Hypothalamus (tissue), 51 donors: ENCODE results near the gene NCAPG.

Source experiments
- DNase-seq, 51 donors: peaks; one replicate each; lab custom pipeline; 2025; lab: John Stamatoyannopoulos, UW

Gene NCAPG

GRCh38 chr4:17865866-17866363, 55.1 kb downstream of the NCAPG start:
- DNase-seq: no peak

GRCh38 chr4:17866810-17867209, 56.0 kb downstream of the NCAPG start:
- no peak for DNase-seq

- DNase-seq: no peak
These were observed 56.5 kb downstream of the NCAPG start for GRCh38 chr4:17867276-17867675.

- no peak for DNase-seq
These were observed 58.5 kb downstream of the NCAPG start for GRCh38 chr4:17869327-17869726.

GRCh38 chr4:17875402-17876070, 64.8 kb downstream of the NCAPG start:
- DNase-seq: no peak

GRCh38 chr4:17876943-17877342, 66.2 kb downstream of the NCAPG start:
- DNase-seq: no peak

- no peak for DNase-seq
These were observed 66.9 kb downstream of the NCAPG start for GRCh38 chr4:17877661-17878060.

- no peak for DNase-seq
These were observed 73.3 kb downstream of the NCAPG start for GRCh38 chr4:17884063-17884462.

- DNase-seq: no peak
These were observed 73.7 kb downstream of the NCAPG start for GRCh38 chr4:17884511-17884910.

- DNase-seq: no peak
These were observed 78.9 kb downstream of the NCAPG start for GRCh38 chr4:17889692-17890091.

GRCh38 chr4:17894421-17894820, 83.6 kb downstream of the NCAPG start:
- DNase-seq: no peak
